MCF 10A (cell line): ENCODE data around the gene TRIM27. TPM values are rescaled to one million over a fixed set of nuclear protein-coding genes. Genes with fewer than 3 reads are reported as not detected.

Source experiments
- BruUV-seq: library from RNA; stranded (reverse); fragments of 400-500 nt; replicated peaks from 2 replicates; lab custom pipeline; 2021; lab: Mats Ljungman, UMichigan
- CTCF ChIA-PET: fragments of 300-600 bp; sonication (Branson Sonifier 250); formaldehyde crosslinking; extraction: SDS; loops from one replicate; lab custom pipeline; 2021; ENCODE audit warnings: antibody characterized with exemption, inconsistent platforms; lab: Yijun Ruan, JAX
- POLR2A ChIA-PET: fragments of 300-600, 350-650 bp; sonication (Branson Sonifier 250); formaldehyde crosslinking; extraction: SDS; loops from one replicate; lab custom pipeline; 2020; ENCODE audit warnings: antibody characterized with exemption, inconsistent platforms; lab: Yijun Ruan, JAX
- DNase-seq: peaks from one replicate; pipeline ENCODE4 v3.0.0-alpha.2; 2018; ENCODE audit not compliant: unreplicated experiment
- H3K27ac Mint-ChIP-seq: one replicate; pipeline ENCODE4 v1.8.0; 2022; ENCODE audit warnings: mild to moderate bottlenecking, low read depth, mixed read lengths; ENCODE audit not compliant: unreplicated experiment
- H3K27me3 Mint-ChIP-seq: one replicate; pipeline ENCODE4 v1.8.0; 2022; ENCODE audit warnings: mixed read lengths; ENCODE audit not compliant: insufficient read depth, unreplicated experiment
- H3K36me3 Mint-ChIP-seq: one replicate; pipeline ENCODE4 v1.8.0; 2022; ENCODE audit warnings: mild to moderate bottlenecking, moderate library complexity, mixed read lengths; ENCODE audit not compliant: insufficient read depth, unreplicated experiment
- H3K4me1 Mint-ChIP-seq: one replicate; pipeline ENCODE4 v1.8.0; 2022; ENCODE audit warnings: mixed read lengths; ENCODE audit not compliant: insufficient read depth, unreplicated experiment
- H3K4me3 Mint-ChIP-seq: one replicate; pipeline ENCODE4 v1.8.0; 2022; ENCODE audit warnings: mild to moderate bottlenecking, moderate library complexity, mixed read lengths; ENCODE audit not compliant: unreplicated experiment
- H3K9me3 Mint-ChIP-seq: one replicate; pipeline ENCODE4 v1.8.0; 2022; ENCODE audit warnings: mixed read lengths; ENCODE audit not compliant: unreplicated experiment
- intact Hi-C: fragments of 100-400 bp; cut with micrococcal nuclease; formaldehyde crosslinking; loops from 2 replicates; pipeline ENCODE4 v1.14.1; 2022
- total RNA-seq: library from RNA; stranded (reverse); gene quantifications from 2 replicates; pipeline ENCODE4 v1.2.3, GENCODE V29; 2022
- TF ChIP-seq, protein P1 (sequence below): fragments of 200-600 bp; IDR thresholded peaks from one replicate; pipeline ENCODE4 v1.8.0; 2022; ENCODE audit warnings: antibody characterized with exemption, mild to moderate bottlenecking; ENCODE audit not compliant: unreplicated experiment

TRIM27 gene
- total RNA-seq, 1 experiment from 2014 or later: 68.9 TPM

DNA sequence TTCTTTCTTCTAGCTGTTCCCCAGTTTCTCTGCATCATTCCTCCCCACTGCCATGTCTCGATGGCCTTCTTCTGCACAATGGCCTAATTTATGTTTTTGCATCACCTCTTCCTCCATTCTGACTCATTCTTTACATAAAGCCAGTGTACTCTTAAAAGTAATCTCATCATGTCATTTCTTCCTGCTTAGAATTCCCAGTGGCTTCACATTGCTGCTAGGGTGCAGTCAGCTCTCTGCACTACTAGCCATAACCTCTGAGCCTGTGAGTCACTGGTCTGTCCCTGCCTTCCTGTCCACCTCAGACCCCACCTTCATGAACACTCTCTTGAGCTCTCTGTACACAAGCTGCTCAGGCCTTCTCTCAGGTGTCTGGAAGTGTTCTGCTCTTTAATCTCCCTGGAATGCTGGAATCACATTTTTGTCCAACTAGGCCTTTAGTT lies 24.1 kb upstream of the TRIM27 start:
- POLR2A ChIA-PET: interaction anchor here (0.6 to 1.3 kb wide), 7 partner anchors 15 to 1403 kb away, joined by 3 read pairs; no protein-coding TSS in a partner anchor
- intact Hi-C loops: no loop called here
- Mint-ChIP-seq H3K4me3 (no peak overlapping the region), H3K9me3 (no peaks in the 10 kb centered on the region), H3K27me3 (no peaks in the 10 kb centered on the region), H3K4me1 (peaks cover 8% of the 10 kb centered on the region), H3K27ac (no peak overlapping the region), H3K36me3 (peaks cover 23% of the 10 kb centered on the region)
- peak; percentile 47 for DNase-seq
- TF ChIP-seq, protein P1, sequence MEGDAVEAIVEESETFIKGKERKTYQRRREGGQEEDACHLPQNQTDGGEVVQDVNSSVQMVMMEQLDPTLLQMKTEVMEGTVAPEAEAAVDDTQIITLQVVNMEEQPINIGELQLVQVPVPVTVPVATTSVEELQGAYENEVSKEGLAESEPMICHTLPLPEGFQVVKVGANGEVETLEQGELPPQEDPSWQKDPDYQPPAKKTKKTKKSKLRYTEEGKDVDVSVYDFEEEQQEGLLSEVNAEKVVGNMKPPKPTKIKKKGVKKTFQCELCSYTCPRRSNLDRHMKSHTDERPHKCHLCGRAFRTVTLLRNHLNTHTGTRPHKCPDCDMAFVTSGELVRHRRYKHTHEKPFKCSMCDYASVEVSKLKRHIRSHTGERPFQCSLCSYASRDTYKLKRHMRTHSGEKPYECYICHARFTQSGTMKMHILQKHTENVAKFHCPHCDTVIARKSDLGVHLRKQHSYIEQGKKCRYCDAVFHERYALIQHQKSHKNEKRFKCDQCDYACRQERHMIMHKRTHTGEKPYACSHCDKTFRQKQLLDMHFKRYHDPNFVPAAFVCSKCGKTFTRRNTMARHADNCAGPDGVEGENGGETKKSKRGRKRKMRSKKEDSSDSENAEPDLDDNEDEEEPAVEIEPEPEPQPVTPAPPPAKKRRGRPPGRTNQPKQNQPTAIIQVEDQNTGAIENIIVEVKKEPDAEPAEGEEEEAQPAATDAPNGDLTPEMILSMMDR: no peak
- no TSS peak for BruUV-seq
- CTCF ChIA-PET: interaction anchor here (0.6 kb wide), 1 partner anchor 94 kb away, joined by 4 read pairs; no protein-coding TSS in a partner anchor

GRCh38 chr6:28947067-28947765 lies 23.4 kb upstream of the TRIM27 start:
- Mint-ChIP-seq H3K27me3 (no peaks in the 10 kb centered on the region), H3K4me3 (no peak overlapping the region), H3K36me3 (peaks cover 20% of the 10 kb centered on the region), H3K4me1 (peaks cover 11% of the 10 kb centered on the region), H3K9me3 (no peaks in the 10 kb centered on the region), H3K27ac (no peak overlapping the region)
- ChIA-PET POLR2A (interaction anchor here (0.6 to 1.3 kb wide), 6 partner anchors 16 to 1402 kb away, joined by 3 read pairs; no protein-coding TSS in a partner anchor), CTCF (interaction anchor here (0.5 to 0.6 kb wide), 2 partner anchors 51 to 95 kb away, joined by 3 to 4 read pairs; no protein-coding TSS in a partner anchor)
- intact Hi-C loops: no loop called here
- DNase-seq: no peak
- BruUV-seq: no TSS peak
- TF ChIP-seq, protein P1: no peak

- intact Hi-C loops: no loop called here
- Mint-ChIP-seq H3K4me1 (peaks cover 14% of the 10 kb centered on the region), H3K27me3 (no peaks in the 10 kb centered on the region), H3K36me3 (peaks cover 25% of the 10 kb centered on the region), H3K27ac (no peak overlapping the region), H3K4me3 (no peak overlapping the region), H3K9me3 (no peaks in the 10 kb centered on the region)
- no TSS peak for BruUV-seq
- TF ChIP-seq, protein P1: no peak
- no peak for DNase-seq
- ChIA-PET POLR2A (interaction anchor here (1.1 to 1.3 kb wide), 2 partner anchors 22 to 31 kb away, joined by 3 to 4 read pairs; partner anchors contain the start of gene TRIM27), CTCF (no interaction called here)
These were observed 21.6 kb upstream of the TRIM27 start for GRCh38 chr6:28945349-28945748.

GRCh38 chr6:28944412-28944865 lies 20.7 kb upstream of the TRIM27 start:
- Mint-ChIP-seq H3K36me3 (peaks cover 25% of the 10 kb centered on the region), H3K9me3 (no peaks in the 10 kb centered on the region), H3K4me1 (peaks cover 14% of the 10 kb centered on the region), H3K27ac (peak overlapping the region; percentile 37), H3K4me3 (peak overlapping the region; percentile 71), H3K27me3 (no peaks in the 10 kb centered on the region)
- peak; percentile 78 for DNase-seq
- intact Hi-C loops: loop anchor here (5.0 kb wide), 1 partner anchor 202 kb away; no protein-coding TSS in a partner anchor
- ChIA-PET POLR2A (no interaction called here), CTCF (no interaction called here)
- BruUV-seq: no TSS peak
- TF ChIP-seq, protein P1: no peak
